SU-DHL-6 (cell line): ENCODE measurements around the gene DNAAF1.

ENCODE experiments used
- H2AFZ ChIP-seq: fragments of 200-600 bp; sonication (generic); 2 replicates; pipeline ENCODE4 v1.6.1; 2014; ENCODE audit warnings: low read depth, mild to moderate bottlenecking, moderate library complexity, mixed read lengths, antibody characterized with exemption, low read length; ENCODE audit not compliant: severe bottlenecking
- H3F3A ChIP-seq: fragments of 200-600 bp; shearing (Covaris generic); 2 replicates; pipeline ENCODE4 v1.6.0; 2016; ENCODE audit warnings: antibody characterized with exemption, mild to moderate bottlenecking; ENCODE audit not compliant: insufficient read depth
- H3K27ac ChIP-seq: fragments of 200-600 bp; sonication (generic); 2 replicates; pipeline ENCODE4 v1.5.1; 2016; ENCODE audit warnings: low read depth, mild to moderate bottlenecking, low read length, moderate library complexity, mixed read lengths
- H3K27me3 ChIP-seq: fragments of 200-600 bp; sonication (generic), shearing (Covaris generic); 2 replicates; pipeline ENCODE4 v1.6.0; 2014; ENCODE audit warnings: mild to moderate bottlenecking, low read length
- H3K36me3 ChIP-seq: fragments of 200-600 bp; sonication (generic); 2 replicates; pipeline ENCODE4 v1.6.1; 2014; ENCODE audit warnings: mild to moderate bottlenecking, low read length, mixed read lengths
- H3K4me2 ChIP-seq: fragments of 300-600, 200-600 bp; shearing (Covaris generic), sonication (generic); 2 replicates; pipeline ENCODE4 v1.6.0; 2014; ENCODE audit warnings: low read length, low read depth, mild to moderate bottlenecking; ENCODE audit not compliant: poor library complexity, severe bottlenecking
- H3K4me3 ChIP-seq: fragments of 200-600 bp; sonication (generic); 2 replicates; pipeline ENCODE4 v1.5.1; 2014; ENCODE audit warnings: antibody characterized with exemption, low read length, mild to moderate bottlenecking, mixed read lengths; ENCODE audit not compliant: insufficient read depth, poor library complexity, severe bottlenecking
- H3K79me2 ChIP-seq: fragments of 200-600 bp; sonication (generic); 2 replicates; pipeline ENCODE4 v1.6.1; 2014; ENCODE audit warnings: mild to moderate bottlenecking, low read length, moderate library complexity; ENCODE audit not compliant: insufficient read depth
- H3K9ac ChIP-seq: fragments of 200-600 bp; sonication (generic); 2 replicates; pipeline ENCODE4 v1.7.0; 2014; ENCODE audit warnings: mild to moderate bottlenecking, low read length
- H3K9me2 ChIP-seq: fragments of 200-600 bp; sonication (generic); replicated peaks from 2 replicates; pipeline ENCODE4 v1.6.1; 2014; ENCODE audit warnings: low read length; ENCODE audit not compliant: insufficient read depth
- H3K9me3 ChIP-seq: fragments of 200-600 bp; sonication (generic); 2 replicates; pipeline ENCODE4 v1.6.1; 2014; ENCODE audit warnings: low read length, mixed read lengths; ENCODE audit not compliant: insufficient read depth
- H4K20me1 ChIP-seq: fragments of 200-600 bp; sonication (generic); 2 replicates; pipeline ENCODE4 v1.6.1; 2014; ENCODE audit warnings: low read depth, mild to moderate bottlenecking, antibody characterized with exemption, low read length, moderate library complexity, mixed read lengths
- CTCF ChIP-seq: fragments of 200-600 bp; sonication (generic); IDR thresholded peaks from one replicate; pipeline ENCODE4 v1.5.1; 2017; ENCODE audit warnings: antibody characterized with exemption, mild to moderate bottlenecking, low read length, moderate library complexity; ENCODE audit not compliant: insufficient read depth, poor library complexity, severe bottlenecking
- EZH2phosphoT487 ChIP-seq: fragments of 200-600 bp; sonication (generic), shearing (Covaris generic); conservative IDR thresholded peaks from 2 replicates; pipeline ENCODE4 v1.6.1; 2018; ENCODE audit warnings: mild to moderate bottlenecking, antibody characterized with exemption, low read length, moderate library complexity, mixed read lengths

Gene DNAAF1

GRCh38 chr16:84119368-84119767 lies 25.7 kb upstream of the DNAAF1 start:
- Histone ChIP-seq H3K4me3 (no peak overlapping the region), H3K36me3 (no peaks in the 10 kb centered on the region), H3K4me2 (no peak overlapping the region), H3K27me3 (no peaks in the 10 kb centered on the region), H3K9me3 (no peaks in the 10 kb centered on the region), H2AFZ (no peak overlapping the region), H4K20me1 (no peaks in the 10 kb centered on the region), H3K79me2 (peaks cover 21% of the 10 kb centered on the region), H3F3A (no peaks in the 10 kb centered on the region), H3K9me2 (no peaks in the 10 kb centered on the region), H3K27ac (no peak overlapping the region), H3K9ac (no peak overlapping the region)
- TF ChIP-seq EZH2phosphoT487 (no peak), CTCF (no peak)

DNA sequence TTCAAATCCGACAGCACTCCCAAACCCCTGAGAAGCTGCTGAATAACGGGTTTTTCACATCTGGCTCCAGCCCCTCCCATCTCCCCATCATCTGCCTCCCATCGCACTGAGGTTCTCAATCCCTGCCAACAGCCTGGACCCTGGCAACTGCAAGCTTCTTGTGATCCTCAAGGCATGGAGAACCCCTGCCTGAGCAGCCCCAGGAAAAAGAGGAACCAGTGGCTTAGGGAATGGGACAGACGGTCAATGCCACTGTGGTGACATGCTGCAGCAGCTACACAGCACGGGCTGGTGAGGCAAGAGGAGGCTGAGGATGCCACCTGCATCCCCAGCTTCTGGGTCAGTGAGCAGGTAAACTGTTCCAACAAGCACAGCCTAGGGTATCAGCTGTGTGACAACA lies 25.1 kb upstream of the DNAAF1 start:
- H3K27me3 ChIP-seq: no peaks in the 10 kb centered on the region
- TF ChIP-seq CTCF: no peak
- TF ChIP-seq EZH2phosphoT487: no peak
- no peak overlapping the region for H3K27ac ChIP-seq
- H3K4me2 ChIP-seq: no peak overlapping the region
- H3K36me3 ChIP-seq: no peaks in the 10 kb centered on the region
- H3K9me2 ChIP-seq: no peaks in the 10 kb centered on the region
- H3K9me3 ChIP-seq: no peaks in the 10 kb centered on the region
- H2AFZ ChIP-seq: no peak overlapping the region
- H3K4me3 ChIP-seq: no peak overlapping the region
- no peaks in the 10 kb centered on the region for H3F3A ChIP-seq
- peaks cover 15% of the 10 kb centered on the region for H3K79me2 ChIP-seq
- H3K9ac ChIP-seq: no peak overlapping the region
- H4K20me1 ChIP-seq: no peaks in the 10 kb centered on the region

DNA sequence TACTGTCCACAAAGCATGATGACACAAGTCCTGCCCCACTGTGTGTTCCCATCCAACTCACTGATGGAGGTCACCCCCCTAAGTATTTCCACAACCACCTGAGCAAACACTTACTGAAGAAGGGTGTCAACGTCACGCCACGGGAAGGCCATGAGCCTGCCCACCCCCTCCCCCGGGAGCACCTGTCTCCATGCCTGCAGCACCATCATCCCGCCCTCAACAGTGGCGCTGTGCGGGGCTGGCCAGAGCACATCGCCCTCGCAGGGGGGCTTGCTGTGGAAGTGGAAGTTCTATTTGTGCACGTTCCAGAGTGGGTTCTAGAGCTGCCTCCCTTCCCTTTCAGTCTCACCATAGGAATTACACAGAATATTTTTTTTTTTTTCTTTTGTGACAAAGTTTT lies 24.1 kb upstream of the DNAAF1 start:
- Histone ChIP-seq H3K9ac (no peak overlapping the region), H3F3A (no peaks in the 10 kb centered on the region), H3K79me2 (peaks cover 5% of the 10 kb centered on the region), H3K9me2 (no peaks in the 10 kb centered on the region), H3K27ac (no peak overlapping the region), H4K20me1 (no peaks in the 10 kb centered on the region), H3K9me3 (no peaks in the 10 kb centered on the region), H3K27me3 (no peaks in the 10 kb centered on the region), H3K36me3 (no peaks in the 10 kb centered on the region), H2AFZ (no peak overlapping the region), H3K4me3 (no peak overlapping the region), H3K4me2 (no peak overlapping the region)
- TF ChIP-seq CTCF: no peak
- no peak for TF ChIP-seq EZH2phosphoT487
